Brain microvascular endothelial cell (primary cell): Measurements from ENCODE around the gene TBXAS1.

Experiments used
- DNase-seq: peaks from one replicate; pipeline ENCODE4 v3.0.0-alpha.2; 2020
- H3K27ac ChIP-seq: fragments of 250-450 bp; sonication (Bioruptor Pico); 2 replicates; pipeline ENCODE4 v1.5.1; 2020; ENCODE audit warnings: mild to moderate bottlenecking, moderate library complexity
- H3K27me3 ChIP-seq: fragments of 250-450 bp; sonication (Bioruptor Pico); replicated peaks from 2 replicates; pipeline ENCODE4 v1.5.1; 2020; ENCODE audit warnings: mild to moderate bottlenecking
- H3K36me3 ChIP-seq: fragments of 250-450 bp; sonication (Bioruptor Pico); replicated peaks from 2 replicates; pipeline ENCODE4 v1.5.1; 2020; ENCODE audit warnings: mild to moderate bottlenecking
- H3K4me3 ChIP-seq: 2 replicates; pipeline ENCODE4 v1.5.1; 2011; ENCODE audit warnings: low read depth, mild to moderate bottlenecking, control low read depth, low read length, moderate library complexity
- in situ Hi-C: cut with HindIII; loops from 2 replicates; pipeline ENCODE4 v1.10.0; 2017; ENCODE audit warnings: low sequenced_read_pairs, low pct_ligation_motif_present
- TF ChIP-seq, protein P1 (sequence below): IDR thresholded peaks from 2 replicates; pipeline ENCODE4 v1.5.1; 2011; ENCODE audit warnings: low read depth, mild to moderate bottlenecking, moderate library complexity, low read length, control low read depth, inconsistent platforms; ENCODE audit errors: missing control alignments

The TBXAS1 gene

DNA sequence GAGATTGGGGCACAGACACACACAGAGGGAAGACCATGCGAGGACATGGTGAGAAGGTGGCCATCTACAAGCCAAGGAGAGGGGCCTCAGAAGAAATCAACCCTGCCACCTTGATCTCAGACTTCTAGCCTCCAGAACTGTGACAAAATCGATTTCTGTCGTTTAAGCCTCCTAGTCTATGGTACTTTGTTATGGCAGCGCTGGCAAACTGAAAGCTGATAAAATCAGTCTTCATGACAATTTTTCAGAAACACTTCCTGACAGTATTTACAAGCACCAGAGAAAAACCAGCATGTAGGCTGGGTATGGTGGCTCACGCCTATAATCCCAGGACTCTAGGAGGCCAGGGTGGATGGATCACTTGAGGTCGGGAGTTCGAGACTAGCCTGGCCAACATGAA, 229.5 kb downstream of the TBXAS1 start:
- in situ Hi-C loops = no loop called here
- Histone ChIP-seq H3K4me3 (no peak overlapping the region), H3K36me3 (peaks cover 2% of the 10 kb centered on the region), H3K27me3 (no peaks in the 10 kb centered on the region), H3K27ac (no peak overlapping the region)
- DNase-seq = no peak
- TF ChIP-seq, protein P1, sequence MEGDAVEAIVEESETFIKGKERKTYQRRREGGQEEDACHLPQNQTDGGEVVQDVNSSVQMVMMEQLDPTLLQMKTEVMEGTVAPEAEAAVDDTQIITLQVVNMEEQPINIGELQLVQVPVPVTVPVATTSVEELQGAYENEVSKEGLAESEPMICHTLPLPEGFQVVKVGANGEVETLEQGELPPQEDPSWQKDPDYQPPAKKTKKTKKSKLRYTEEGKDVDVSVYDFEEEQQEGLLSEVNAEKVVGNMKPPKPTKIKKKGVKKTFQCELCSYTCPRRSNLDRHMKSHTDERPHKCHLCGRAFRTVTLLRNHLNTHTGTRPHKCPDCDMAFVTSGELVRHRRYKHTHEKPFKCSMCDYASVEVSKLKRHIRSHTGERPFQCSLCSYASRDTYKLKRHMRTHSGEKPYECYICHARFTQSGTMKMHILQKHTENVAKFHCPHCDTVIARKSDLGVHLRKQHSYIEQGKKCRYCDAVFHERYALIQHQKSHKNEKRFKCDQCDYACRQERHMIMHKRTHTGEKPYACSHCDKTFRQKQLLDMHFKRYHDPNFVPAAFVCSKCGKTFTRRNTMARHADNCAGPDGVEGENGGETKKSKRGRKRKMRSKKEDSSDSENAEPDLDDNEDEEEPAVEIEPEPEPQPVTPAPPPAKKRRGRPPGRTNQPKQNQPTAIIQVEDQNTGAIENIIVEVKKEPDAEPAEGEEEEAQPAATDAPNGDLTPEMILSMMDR = no peak

- in situ Hi-C loops = no loop called here
- peak; percentile 94 for DNase-seq
- Histone ChIP-seq H3K36me3 (peaks cover 2% of the 10 kb centered on the region), H3K27ac (peak overlapping the region; percentile 56), H3K27me3 (no peaks in the 10 kb centered on the region), H3K4me3 (no peak overlapping the region)
- TF ChIP-seq, protein P1 = no peak
Observed at GRCh38 chr7:140059273-140060242, 230.5 kb downstream of the TBXAS1 start.

DNA sequence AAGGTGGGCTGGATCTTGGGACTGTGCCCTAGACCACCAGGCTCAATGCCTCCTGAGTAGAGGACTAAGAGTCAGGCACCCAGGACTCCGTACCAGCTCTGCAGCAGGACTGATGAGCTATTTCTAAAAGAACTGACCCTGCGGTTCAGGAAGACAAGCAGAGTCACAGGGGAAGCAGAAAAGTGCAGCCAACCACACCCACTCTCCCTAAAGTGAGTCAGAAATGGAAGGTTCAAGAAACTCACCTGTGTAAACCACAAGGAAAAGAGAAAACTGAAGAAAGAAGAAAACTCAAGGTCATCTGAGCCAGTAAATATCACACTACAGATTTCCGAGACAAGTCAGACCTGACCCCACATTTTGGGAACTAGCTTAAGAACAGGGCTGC, 231.2 kb downstream of the TBXAS1 start:
- Histone ChIP-seq H3K4me3 (no peak overlapping the region), H3K27ac (no peak overlapping the region), H3K27me3 (no peaks in the 10 kb centered on the region), H3K36me3 (peaks cover 2% of the 10 kb centered on the region)
- no peak for DNase-seq
- in situ Hi-C loops = no loop called here
- TF ChIP-seq, protein P1 = no peak

DNA sequence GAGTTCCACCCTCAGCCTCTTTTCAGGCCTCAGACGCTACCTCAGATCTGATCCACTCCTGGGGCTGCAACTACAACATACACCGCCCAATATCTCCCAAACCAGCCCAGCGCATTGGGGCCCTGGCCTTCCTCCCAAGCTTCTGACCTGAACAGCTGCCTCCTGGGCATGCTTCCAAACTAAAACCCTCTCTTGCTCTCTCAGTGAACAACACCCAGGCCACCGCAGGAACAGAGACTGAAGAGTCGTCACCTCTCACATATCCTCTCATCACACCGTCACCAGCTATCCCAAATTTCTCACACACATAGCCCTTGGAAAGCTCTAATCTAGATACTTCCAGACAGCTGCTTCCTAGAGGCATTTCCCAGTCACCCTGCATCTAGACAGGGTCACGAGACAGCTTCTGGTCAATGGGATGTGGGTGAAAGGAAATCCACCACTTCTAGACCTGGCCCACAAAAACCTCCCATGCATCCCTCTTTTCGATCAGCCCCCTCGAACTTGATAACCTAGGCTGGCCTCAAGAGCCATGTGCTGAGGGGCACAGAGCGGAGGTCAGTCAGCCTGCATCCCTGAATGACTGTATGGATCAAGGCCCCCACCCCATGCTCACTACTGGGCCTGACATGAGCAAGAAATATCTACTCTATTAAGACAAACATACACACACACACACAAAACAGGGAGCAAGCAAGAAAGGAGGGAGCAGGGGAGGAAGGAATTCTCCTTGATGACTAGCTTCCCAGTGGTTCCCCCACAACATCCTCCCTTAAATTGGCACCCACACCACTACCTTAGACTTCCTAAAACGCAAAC, 231.9 kb downstream of the TBXAS1 start:
- Histone ChIP-seq H3K36me3 (peaks cover 2% of the 10 kb centered on the region), H3K27me3 (no peaks in the 10 kb centered on the region), H3K27ac (peak overlapping the region; percentile 8), H3K4me3 (no peak overlapping the region)
- TF ChIP-seq, protein P1 = no peak
- in situ Hi-C loops = no loop called here
- DNase-seq = peak; percentile 53

DNA sequence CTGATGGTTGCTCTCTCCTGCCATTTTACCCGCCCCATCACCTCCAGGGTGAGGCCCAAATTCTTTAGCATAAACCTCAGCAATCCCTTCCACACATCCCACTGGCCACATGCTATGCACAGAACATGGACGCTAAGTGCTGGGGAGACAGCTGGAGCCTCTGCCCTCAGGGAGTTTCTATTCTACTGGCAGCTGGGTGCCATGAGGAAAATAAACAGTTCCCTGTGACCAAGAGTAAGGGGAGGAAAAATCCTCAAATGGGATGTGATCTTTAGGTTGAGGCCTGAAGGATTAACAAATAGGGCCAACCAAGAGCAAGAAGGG, 232.5 kb downstream of the TBXAS1 start:
- H3K27me3 ChIP-seq = no peaks in the 10 kb centered on the region
- in situ Hi-C loops = no loop called here
- no peak for DNase-seq
- H3K27ac ChIP-seq = no peak overlapping the region
- H3K36me3 ChIP-seq = peaks cover 2% of the 10 kb centered on the region
- H3K4me3 ChIP-seq = no peak overlapping the region
- TF ChIP-seq, protein P1 = no peak
